Parathyroid adenoma (tissue), 2 donors: Measurements from ENCODE around the gene TRIM63.

Source experiments
- H2AFZ ChIP-seq: fragments of 300-600 bp; sonication (generic); one replicate; pipeline ENCODE4 v1.7.0; 2017; ENCODE audit warnings: antibody characterized with exemption, mild to moderate bottlenecking
- H3K27ac ChIP-seq: fragments of 300-600 bp; sonication (generic); one replicate; pipeline ENCODE4 v1.7.0; 2017
- H3K27me3 ChIP-seq: fragments of 300-600 bp; sonication (generic); one replicate; pipeline ENCODE4 v1.7.0; 2017; ENCODE audit warnings: low read length; ENCODE audit not compliant: control insufficient read depth, insufficient read depth
- H3K36me3 ChIP-seq: fragments of 300-600 bp; sonication (generic); one replicate; pipeline ENCODE4 v1.7.0; 2017; ENCODE audit warnings: low read length; ENCODE audit not compliant: control insufficient read depth, insufficient read depth
- H3K4me1 ChIP-seq: fragments of 300-600 bp; sonication (generic); one replicate; pipeline ENCODE4 v1.7.0; 2017; ENCODE audit warnings: control low read depth
- H3K4me2 ChIP-seq: fragments of 300-600 bp; sonication (generic); one replicate; pipeline ENCODE4 v1.7.0; 2017; ENCODE audit warnings: low read length
- H3K4me3 ChIP-seq: fragments of 300-600 bp; sonication (generic); one replicate; pipeline ENCODE4 v1.7.0; 2017; ENCODE audit warnings: low read depth, low read length
- H3K79me2 ChIP-seq: fragments of 300-600 bp; sonication (generic); one replicate; pipeline ENCODE4 v1.7.0; 2017; ENCODE audit warnings: control low read depth
- H3K9ac ChIP-seq: fragments of 300-600 bp; sonication (generic); one replicate; pipeline ENCODE4 v1.7.0; 2017; ENCODE audit warnings: mild to moderate bottlenecking
- H3K9me3 ChIP-seq: fragments of 300-600 bp; sonication (generic); one replicate; pipeline ENCODE4 v1.7.0; 2017; ENCODE audit warnings: low read length; ENCODE audit not compliant: control insufficient read depth
- TF ChIP-seq, protein P1 (sequence below): fragments of 300-600 bp; sonication (generic); IDR thresholded peaks from one replicate; pipeline ENCODE4 v1.7.0; 2017; ENCODE audit warnings: antibody characterized with exemption, mild to moderate bottlenecking
- donor health status: primary hyperparathyroidism.

TRIM63 gene

DNA sequence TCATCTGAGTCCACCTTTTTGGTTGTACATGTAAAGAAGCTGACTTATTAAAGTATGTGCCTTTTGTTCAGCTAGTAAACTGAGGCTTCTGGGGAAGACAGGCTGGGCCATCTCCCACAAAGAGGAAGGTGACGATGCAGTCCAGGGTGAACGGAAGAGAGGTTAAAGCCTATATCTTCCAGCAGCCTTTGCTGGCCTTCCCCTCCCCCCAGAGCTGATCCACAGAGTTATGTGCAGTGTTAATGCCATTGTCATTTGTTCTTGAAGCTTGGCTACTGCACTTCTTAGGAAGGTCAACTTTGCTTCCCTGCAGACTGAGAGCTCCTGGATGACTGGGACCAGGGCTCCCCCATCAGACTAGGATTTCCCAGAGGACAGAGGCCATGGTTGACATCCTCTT is 23.7 kb downstream of the TRIM63 start:
- H3K36me3 ChIP-seq, result no peaks in the 10 kb centered on the region
- no peaks in the 10 kb centered on the region for H3K79me2 ChIP-seq
- peaks cover 18% of the 10 kb centered on the region for H3K27me3 ChIP-seq
- H3K27ac ChIP-seq, result no peak overlapping the region
- no peak overlapping the region for H3K4me2 ChIP-seq
- no peak overlapping the region for H2AFZ ChIP-seq
- no peak overlapping the region for H3K4me3 ChIP-seq
- TF ChIP-seq, protein P1, sequence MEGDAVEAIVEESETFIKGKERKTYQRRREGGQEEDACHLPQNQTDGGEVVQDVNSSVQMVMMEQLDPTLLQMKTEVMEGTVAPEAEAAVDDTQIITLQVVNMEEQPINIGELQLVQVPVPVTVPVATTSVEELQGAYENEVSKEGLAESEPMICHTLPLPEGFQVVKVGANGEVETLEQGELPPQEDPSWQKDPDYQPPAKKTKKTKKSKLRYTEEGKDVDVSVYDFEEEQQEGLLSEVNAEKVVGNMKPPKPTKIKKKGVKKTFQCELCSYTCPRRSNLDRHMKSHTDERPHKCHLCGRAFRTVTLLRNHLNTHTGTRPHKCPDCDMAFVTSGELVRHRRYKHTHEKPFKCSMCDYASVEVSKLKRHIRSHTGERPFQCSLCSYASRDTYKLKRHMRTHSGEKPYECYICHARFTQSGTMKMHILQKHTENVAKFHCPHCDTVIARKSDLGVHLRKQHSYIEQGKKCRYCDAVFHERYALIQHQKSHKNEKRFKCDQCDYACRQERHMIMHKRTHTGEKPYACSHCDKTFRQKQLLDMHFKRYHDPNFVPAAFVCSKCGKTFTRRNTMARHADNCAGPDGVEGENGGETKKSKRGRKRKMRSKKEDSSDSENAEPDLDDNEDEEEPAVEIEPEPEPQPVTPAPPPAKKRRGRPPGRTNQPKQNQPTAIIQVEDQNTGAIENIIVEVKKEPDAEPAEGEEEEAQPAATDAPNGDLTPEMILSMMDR, result no peak
- H3K4me1 ChIP-seq, result no peaks in the 10 kb centered on the region
- no peaks in the 10 kb centered on the region for H3K9me3 ChIP-seq
- no peak overlapping the region for H3K9ac ChIP-seq

DNA sequence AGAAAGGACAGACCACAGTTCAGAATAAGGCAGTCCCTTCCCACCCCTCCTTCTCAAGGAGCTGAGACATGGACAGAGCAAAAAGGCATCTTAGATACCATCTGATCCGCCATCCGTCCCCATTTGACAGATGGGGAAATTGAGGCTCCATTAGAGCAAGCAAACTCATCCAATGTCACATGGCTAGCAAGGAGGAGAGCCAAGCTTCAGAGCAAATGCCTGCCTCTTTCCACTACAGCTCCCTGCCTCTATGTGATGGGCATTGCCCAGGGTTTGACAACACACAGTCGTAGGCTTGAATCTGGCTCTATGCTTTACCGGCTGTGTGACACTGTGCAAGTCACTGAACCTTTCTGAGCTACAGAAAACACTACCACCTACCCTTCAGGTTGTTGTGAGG is 25.5 kb downstream of the TRIM63 start:
- Histone ChIP-seq H2AFZ (no peak overlapping the region), H3K27ac (no peak overlapping the region), H3K9me3 (no peaks in the 10 kb centered on the region), H3K9ac (no peak overlapping the region), H3K4me2 (no peak overlapping the region), H3K79me2 (no peaks in the 10 kb centered on the region), H3K4me3 (no peak overlapping the region), H3K36me3 (no peaks in the 10 kb centered on the region), H3K27me3 (peaks cover 17% of the 10 kb centered on the region), H3K4me1 (no peaks in the 10 kb centered on the region)
- TF ChIP-seq, protein P1, result no peak

DNA sequence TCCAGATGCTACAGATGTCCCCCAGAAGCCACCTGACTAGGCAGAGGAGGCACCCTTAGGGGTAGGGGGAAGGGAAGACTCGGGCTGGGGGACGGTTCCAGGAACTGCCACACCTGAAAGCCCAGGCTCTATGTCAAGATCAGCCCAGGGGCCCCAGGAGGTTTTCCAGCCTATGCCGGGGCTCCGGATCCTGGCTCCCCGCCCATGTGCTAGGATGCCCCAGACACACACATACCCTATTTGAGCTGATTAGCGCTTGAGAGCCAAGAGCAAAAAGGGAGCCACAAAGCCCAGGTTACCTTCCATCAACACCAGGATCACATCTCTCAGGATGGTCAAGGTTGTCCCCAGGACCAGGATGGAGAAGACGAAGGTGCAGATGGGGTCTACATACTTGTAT is 26.0 kb downstream of the TRIM63 start:
- H3K9ac ChIP-seq, result no peak overlapping the region
- no peak overlapping the region for H3K27ac ChIP-seq
- no peak overlapping the region for H3K4me2 ChIP-seq
- TF ChIP-seq, protein P1, result no peak
- H3K9me3 ChIP-seq, result no peaks in the 10 kb centered on the region
- no peak overlapping the region for H3K4me3 ChIP-seq
- no peaks in the 10 kb centered on the region for H3K36me3 ChIP-seq
- H3K27me3 ChIP-seq, result peaks cover 11% of the 10 kb centered on the region
- no peak overlapping the region for H2AFZ ChIP-seq
- no peaks in the 10 kb centered on the region for H3K4me1 ChIP-seq
- no peaks in the 10 kb centered on the region for H3K79me2 ChIP-seq

DNA sequence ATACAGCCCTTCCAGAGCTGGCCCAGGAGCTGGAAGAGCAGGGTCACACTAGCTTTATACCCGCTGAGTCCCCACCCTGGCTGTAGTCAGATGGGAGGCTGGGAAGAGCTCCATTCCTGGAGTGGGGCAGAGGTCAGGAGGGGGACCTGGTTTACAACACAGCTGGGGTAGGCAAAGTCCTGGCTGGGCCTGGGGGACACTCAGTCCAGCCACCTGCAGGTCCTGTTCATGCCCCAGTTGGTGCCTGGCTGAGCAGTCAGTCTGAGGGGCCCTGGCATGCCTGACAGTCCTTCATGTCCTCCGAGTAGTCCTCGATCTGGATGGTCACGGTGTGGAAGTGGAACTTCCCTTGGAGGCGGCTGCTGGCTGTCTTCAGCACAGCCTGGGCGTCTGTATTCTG is 28.5 kb downstream of the TRIM63 start:
- Histone ChIP-seq H3K4me3 (no peak overlapping the region), H3K4me1 (peaks cover 4% of the 10 kb centered on the region), H2AFZ (no peak overlapping the region), H3K9ac (no peak overlapping the region), H3K27me3 (no peaks in the 10 kb centered on the region), H3K27ac (no peak overlapping the region), H3K36me3 (no peaks in the 10 kb centered on the region), H3K9me3 (no peaks in the 10 kb centered on the region), H3K79me2 (no peaks in the 10 kb centered on the region), H3K4me2 (no peak overlapping the region)
- TF ChIP-seq, protein P1, result no peak

DNA sequence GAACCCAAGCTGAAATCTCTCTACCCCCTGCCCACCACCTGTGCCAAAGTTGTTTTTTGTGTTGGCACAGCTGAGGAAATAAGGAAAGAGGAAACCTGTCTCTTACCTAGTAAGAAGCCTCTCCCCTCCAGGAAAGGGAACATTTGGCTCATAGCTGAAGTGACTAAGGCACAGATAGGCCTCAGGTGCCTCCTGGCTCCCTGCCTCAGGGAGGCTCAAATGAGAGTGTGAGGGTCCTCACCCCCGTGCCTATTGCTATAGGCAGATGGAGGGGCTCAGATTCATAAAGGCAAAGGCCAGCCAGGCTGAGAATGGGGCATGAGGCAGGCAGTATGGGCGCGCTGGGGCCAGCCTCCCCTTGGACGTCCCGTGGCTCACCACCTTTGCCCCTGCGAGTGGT is 29.0 kb downstream of the TRIM63 start:
- H3K4me2 ChIP-seq, result no peak overlapping the region

More for the DNA sequence above, 29.0 kb downstream of the TRIM63 start:
- Histone ChIP-seq H2AFZ (no peak overlapping the region), H3K36me3 (no peaks in the 10 kb centered on the region), H3K4me1 (peaks cover 4% of the 10 kb centered on the region), H3K9me3 (no peaks in the 10 kb centered on the region), H3K27ac (no peak overlapping the region), H3K4me3 (no peak overlapping the region), H3K79me2 (no peaks in the 10 kb centered on the region), H3K27me3 (no peaks in the 10 kb centered on the region), H3K9ac (no peak overlapping the region)
- TF ChIP-seq, protein P1, result no peak
